Chondrocyte (in vitro differentiated cells): ENCODE measurements around the gene GALR3. TPM values are rescaled to one million over a fixed set of nuclear protein-coding genes. Genes with fewer than 3 reads are reported as not detected.

Source experiments
- DNase-seq: peaks from one replicate; pipeline ENCODE4 v3.0.0; 2021; ENCODE audit warnings: mixed read lengths, low spot score
- H3K27ac Mint-ChIP-seq: one replicate; pipeline ENCODE4 v1.8.0; 2021; ENCODE audit warnings: mild to moderate bottlenecking, moderate library complexity, mixed read lengths; ENCODE audit not compliant: unreplicated experiment
- H3K27me3 Mint-ChIP-seq: 2 replicates; pipeline ENCODE4 v1.8.0; 2021; ENCODE audit warnings: low read depth, mixed read lengths
- H3K36me3 Mint-ChIP-seq: 2 replicates; pipeline ENCODE4 v1.8.0; 2021; ENCODE audit warnings: low read depth, mixed read lengths
- H3K4me1 Mint-ChIP-seq: 2 replicates; pipeline ENCODE4 v1.8.0; 2021; ENCODE audit warnings: low read depth, mild to moderate bottlenecking, mixed read lengths
- H3K4me3 Mint-ChIP-seq: one replicate; pipeline ENCODE4 v1.8.0; 2021; ENCODE audit warnings: mild to moderate bottlenecking, moderate library complexity, mixed read lengths; ENCODE audit not compliant: unreplicated experiment
- H3K9me3 Mint-ChIP-seq: 2 replicates; pipeline ENCODE4 v1.8.0; 2021; ENCODE audit warnings: low read depth, mixed read lengths
- CTCF ChIP-seq: fragments of 200-600 bp; sonication (generic); IDR thresholded peaks from 2 replicates; pipeline ENCODE4 v1.5.0; 2021; ENCODE audit warnings: antibody characterized with exemption, mild to moderate bottlenecking, moderate library complexity
- total RNA-seq: library from RNA; stranded (reverse); gene quantifications from 3 replicates; pipeline ENCODE4 v1.2.1, GENCODE V29; 2021

GALR3 gene
- total RNA-seq, 1 donor from 2014 or later = 0.37 TPM

GRCh38 chr22:37806409-37807333 is 16.5 kb upstream of the GALR3 start:
- Mint-ChIP-seq H3K36me3 (no peaks in the 10 kb centered on the region), H3K9me3 (no peaks in the 10 kb centered on the region), H3K4me3 (peak overlapping the region; percentile 83), H3K27me3 (no peaks in the 10 kb centered on the region), H3K27ac (peak overlapping the region; percentile 94), H3K4me1 (peaks cover 50% of the 10 kb centered on the region)
- no peak for DNase-seq
- no peak for TF ChIP-seq CTCF

GRCh38 chr22:37807410-37808293 is 15.5 kb upstream of the GALR3 start, which contains the start of gene GCAT:
Gene GCAT, plus strand, starts transcription at chr22:37807934. Its CDS starts 34 bp downstream, at chr22:37807968.
- TF ChIP-seq CTCF = no peak
- Mint-ChIP-seq H3K4me3 (peak within 1 kb of the TSS; percentile 83), H3K9me3 (no peaks in the 10 kb centered on the region), H3K27ac (peak within 1 kb of the TSS; percentile 94), H3K4me1 (peaks cover 49% of the 10 kb centered on the region), H3K36me3 (no peaks in the 10 kb centered on the region), H3K27me3 (no peaks in the 10 kb centered on the region)
- DNase-seq = no peak

- H3K4me1 Mint-ChIP-seq = peaks cover 43% of the 10 kb centered on the region
- no peak for DNase-seq
- H3K27ac Mint-ChIP-seq = peak overlapping the region; percentile 94
- no peaks in the 10 kb centered on the region for H3K9me3 Mint-ChIP-seq
- no peaks in the 10 kb centered on the region for H3K36me3 Mint-ChIP-seq
- H3K27me3 Mint-ChIP-seq = no peaks in the 10 kb centered on the region
- TF ChIP-seq CTCF = no peak
- peak overlapping the region; percentile 83 for H3K4me3 Mint-ChIP-seq
These were observed 14.9 kb upstream of the GALR3 start for GRCh38 chr22:37808294-37808657.

- H3K27me3 Mint-ChIP-seq = no peaks in the 10 kb centered on the region
- no peak overlapping the region for H3K4me3 Mint-ChIP-seq
- peaks cover 5% of the 10 kb centered on the region for H3K36me3 Mint-ChIP-seq
- H3K4me1 Mint-ChIP-seq = peaks cover 38% of the 10 kb centered on the region
- no peak for DNase-seq
- H3K9me3 Mint-ChIP-seq = no peaks in the 10 kb centered on the region
- no peak overlapping the region for H3K27ac Mint-ChIP-seq
- no peak for TF ChIP-seq CTCF
These were observed 13.4 kb upstream of the GALR3 start for GRCh38 chr22:37809672-37810333.

- Mint-ChIP-seq H3K36me3 (peaks cover 8% of the 10 kb centered on the region), H3K9me3 (no peaks in the 10 kb centered on the region), H3K4me1 (peaks cover 21% of the 10 kb centered on the region), H3K27ac (no peak overlapping the region), H3K4me3 (no peak overlapping the region), H3K27me3 (no peaks in the 10 kb centered on the region)
- no peak for TF ChIP-seq CTCF
- no peak for DNase-seq
These were observed 11.3 kb upstream of the GALR3 start for GRCh38 chr22:37811867-37812266.
